ENCODE results near the gene ZSWIM6. TPM values are rescaled to one million over a fixed set of nuclear protein-coding genes. Genes with fewer than 3 reads are reported as not detected.
A peak's percentile ranks its signal among the peaks of the same experiment; 100 is the strongest.

Gene ZSWIM6
- total RNA-seq, 2 experiments from 2014 or later, result 4.1 TPM

- Mint-ChIP-seq H3K9me3 (no peaks in the 10 kb centered on the region), H3K4me1 (ENCODE audit: low read depth) (peaks cover 30% of the 10 kb centered on the region), H3K4me3 (peak overlapping the region; percentile 86), H3K36me3 (ENCODE audit: low read depth) (peaks cover 4% of the 10 kb centered on the region), H3K27ac (peak overlapping the region; percentile 71), H3K27me3 (no peaks in the 10 kb centered on the region)
- DNase-seq (peak in 2 of 14 experiments; percentile 10 to 22), ATAC-seq (ENCODE audit: poor library complexity) (no peak)
- Histone ChIP-seq H3K9me3 (ENCODE audit: control insufficient read depth in 1 of 2, insufficient read depth in 1 of 2, low read length in 2 of 2) (no peaks in the 10 kb centered on the region), H3K36me3 (ENCODE audit: insufficient read depth, low read length) (no peaks in the 10 kb centered on the region), H3K27ac (ENCODE audit: low read depth in 1 of 2, low read length in 2 of 2) (no peak overlapping the region), H3K4me3 (ENCODE audit: low read length) (no peak overlapping the region), H3K4me1 (ENCODE audit: insufficient read depth, low read length) (no peaks in the 10 kb centered on the region), H3K27me3 (ENCODE audit: control insufficient read depth in 1 of 2, insufficient read depth in 2 of 2, low read length in 2 of 2) (no peaks in the 10 kb centered on the region)
- TF ChIP-seq CTCF (IDR thresholded peaks at IDR 0.05), result no peak
- CTCF ChIA-PET, result interaction anchor here (1.2 to 3.2 kb wide), 2 partner anchors 77 to 462 kb away, joined by 3 to 12 read pairs; partner anchors contain the start of gene ZSWIM6
- intact Hi-C loops (cut with DNase I, micrococcal nuclease), result loop anchor here (1.0 to 10.0 kb wide), 5 partner anchors 75 to 703 kb away; partner anchors contain the start of genes DEPDC1B (in 1 of the 2) and ZSWIM6 (in 1 of the 2)
- POLR2A ChIA-PET, result interaction anchor here (0.6 to 3.4 kb wide), 4 partner anchors 74 to 250 kb away, joined by 3 to 60 read pairs (median 6); partner anchors contain the start of genes SMIM15 and ZSWIM6
Observed at GRCh38 chr5:61407706-61408270, 75.7 kb downstream of the ZSWIM6 start.

GRCh38 chr5:61408476-61409168 is 76.6 kb downstream of the ZSWIM6 start:
- Mint-ChIP-seq H3K4me1 (ENCODE audit: low read depth) (peaks cover 25% of the 10 kb centered on the region), H3K27ac (peak overlapping the region; percentile 71), H3K27me3 (no peaks in the 10 kb centered on the region), H3K36me3 (ENCODE audit: low read depth) (peaks cover 4% of the 10 kb centered on the region), H3K9me3 (no peaks in the 10 kb centered on the region), H3K4me3 (peak overlapping the region; percentile 86)
- no peaks in the 10 kb centered on the region for H3K9me3 ChIP-seq (ENCODE audit: control insufficient read depth in 1 of 2, insufficient read depth in 1 of 2, low read length in 2 of 2)
- TF ChIP-seq CTCF (IDR thresholded peaks at IDR 0.05), result no peak
- no peaks in the 10 kb centered on the region for H3K27me3 ChIP-seq (ENCODE audit: control insufficient read depth in 1 of 2, insufficient read depth in 2 of 2, low read length in 2 of 2)
- no peaks in the 10 kb centered on the region for H3K36me3 ChIP-seq (ENCODE audit: insufficient read depth, low read length)
- ATAC-seq (ENCODE audit: poor library complexity) (peak; percentile 95), DNase-seq (peak; percentile 90 to 100 (median 98))
- ChIA-PET CTCF (interaction anchor here (0.7 to 3.2 kb wide), 3 partner anchors 42 to 463 kb away, joined by 3 to 12 read pairs (median 3); partner anchors contain the start of gene ZSWIM6), POLR2A (interaction anchor here (0.6 to 3.4 kb wide), 7 partner anchors 9 to 249 kb away, joined by 3 to 60 read pairs (median 3); partner anchors contain the start of genes SMIM15 and ZSWIM6)
- no peaks in the 10 kb centered on the region for H3K4me1 ChIP-seq (ENCODE audit: insufficient read depth, low read length)
- intact Hi-C loops (cut with DNase I, micrococcal nuclease), result loop anchor here (1.0 to 10.0 kb wide), 4 partner anchors 77 to 704 kb away; partner anchors contain the start of gene DEPDC1B (in 1 of the 2)
- H3K4me3 ChIP-seq (ENCODE audit: low read length), result peak overlapping the region; percentile 42
- H3K27ac ChIP-seq (ENCODE audit: low read depth in 1 of 2, low read length in 2 of 2), result peak overlapping the region in 1 of 2 donors; percentile 37

GRCh38 chr5:61409568-61409967 is 77.5 kb downstream of the ZSWIM6 start:
- ChIA-PET POLR2A (interaction anchor here (1.6 to 3.4 kb wide), 2 partner anchors 10 to 78 kb away, joined by 3 to 60 read pairs; partner anchors contain the start of gene ZSWIM6), CTCF (interaction anchor here (3.2 kb wide), 1 partner anchor 78 kb away, joined by 12 read pairs; the partner anchor contains the start of gene ZSWIM6)
- H3K36me3 ChIP-seq (ENCODE audit: insufficient read depth, low read length), result no peaks in the 10 kb centered on the region
- DNase-seq (peak in 2 of 14 experiments; percentile 11 to 19), ATAC-seq (ENCODE audit: poor library complexity) (no peak)
- Mint-ChIP-seq H3K36me3 (ENCODE audit: low read depth) (peaks cover 4% of the 10 kb centered on the region), H3K9me3 (no peaks in the 10 kb centered on the region), H3K27ac (no peak overlapping the region), H3K27me3 (no peaks in the 10 kb centered on the region), H3K4me3 (peak overlapping the region; percentile 3), H3K4me1 (ENCODE audit: low read depth) (peaks cover 31% of the 10 kb centered on the region)
- H3K4me3 ChIP-seq (ENCODE audit: low read length), result no peak overlapping the region
- H3K4me1 ChIP-seq (ENCODE audit: insufficient read depth, low read length), result no peaks in the 10 kb centered on the region
- intact Hi-C loops (cut with DNase I, micrococcal nuclease), result loop anchor here (5.0 to 10.0 kb wide), 3 partner anchors 127 to 705 kb away; partner anchors contain the start of gene DEPDC1B (in 1 of the 2)
- TF ChIP-seq CTCF (IDR thresholded peaks at IDR 0.05), result no peak
- no peaks in the 10 kb centered on the region for H3K9me3 ChIP-seq (ENCODE audit: control insufficient read depth in 1 of 2, insufficient read depth in 1 of 2, low read length in 2 of 2)
- H3K27me3 ChIP-seq (ENCODE audit: control insufficient read depth in 1 of 2, insufficient read depth in 2 of 2, low read length in 2 of 2), result no peaks in the 10 kb centered on the region
- no peak overlapping the region for H3K27ac ChIP-seq (ENCODE audit: low read depth in 1 of 2, low read length in 2 of 2)
